Head of caudate nucleus (tissue), 42 donors: Measurements from ENCODE around the gene UNC13B.
"Not testable (repeated sequence)": the region's sequence is repeated elsewhere in the genome, so short reads cannot be mapped to it uniquely, and the experiment has no call there.

Source experiments
- DNase-seq, 42 donors: peaks; one replicate each; pipeline versions ENCODE4 v3.0.0 to v3.0.0-alpha.2; 2020 to 2021; ENCODE audit warnings: mixed read lengths in 7 of 42
- intact Hi-C: fragments of 100-400 bp; cut with DNase I; formaldehyde crosslinking; loops from one replicate; pipeline ENCODE4 v1.15.0; 2022

Gene UNC13B

GRCh38 chr9:35161713-35162604 lies at the start of gene UNC13B:
Gene UNC13B, plus strand, starts transcription at chr9:35162009. Its CDS starts 275 bp downstream, at chr9:35162284.
- intact Hi-C loops: loop anchor here (5.0 kb wide), 1 partner anchor 50 kb away; no protein-coding TSS in a partner anchor
- DNase-seq: peak; percentile 86 to 98 (median 96)

- intact Hi-C loops: loop anchor here (5.0 kb wide), 1 partner anchor 50 kb away; the partner anchor contains the start of gene UNC13B
- peak in 8 of 42 donors; percentile 8 to 68 (median 50) for DNase-seq
Observed at GRCh38 chr9:35112257-35113020, 49.4 kb upstream of the UNC13B start.

- intact Hi-C loops: loop anchor here (5.0 kb wide), 1 partner anchor 48 kb away; the partner anchor contains the start of gene UNC13B
- peak in 41 of 42 donors; percentile 42 to 93 (median 75) for DNase-seq
Observed at GRCh38 chr9:35114113-35114839, 47.5 kb upstream of the UNC13B start.

- peak in 31 of 42 donors; percentile 6 to 65 (median 39) for DNase-seq
- intact Hi-C loops: loop anchor here (5.0 kb wide), 3 partner anchors 47 to 362 kb away; partner anchors contain the start of gene UNC13B
Observed at GRCh38 chr9:35114840-35115628, 46.8 kb upstream of the UNC13B start.

DNA sequence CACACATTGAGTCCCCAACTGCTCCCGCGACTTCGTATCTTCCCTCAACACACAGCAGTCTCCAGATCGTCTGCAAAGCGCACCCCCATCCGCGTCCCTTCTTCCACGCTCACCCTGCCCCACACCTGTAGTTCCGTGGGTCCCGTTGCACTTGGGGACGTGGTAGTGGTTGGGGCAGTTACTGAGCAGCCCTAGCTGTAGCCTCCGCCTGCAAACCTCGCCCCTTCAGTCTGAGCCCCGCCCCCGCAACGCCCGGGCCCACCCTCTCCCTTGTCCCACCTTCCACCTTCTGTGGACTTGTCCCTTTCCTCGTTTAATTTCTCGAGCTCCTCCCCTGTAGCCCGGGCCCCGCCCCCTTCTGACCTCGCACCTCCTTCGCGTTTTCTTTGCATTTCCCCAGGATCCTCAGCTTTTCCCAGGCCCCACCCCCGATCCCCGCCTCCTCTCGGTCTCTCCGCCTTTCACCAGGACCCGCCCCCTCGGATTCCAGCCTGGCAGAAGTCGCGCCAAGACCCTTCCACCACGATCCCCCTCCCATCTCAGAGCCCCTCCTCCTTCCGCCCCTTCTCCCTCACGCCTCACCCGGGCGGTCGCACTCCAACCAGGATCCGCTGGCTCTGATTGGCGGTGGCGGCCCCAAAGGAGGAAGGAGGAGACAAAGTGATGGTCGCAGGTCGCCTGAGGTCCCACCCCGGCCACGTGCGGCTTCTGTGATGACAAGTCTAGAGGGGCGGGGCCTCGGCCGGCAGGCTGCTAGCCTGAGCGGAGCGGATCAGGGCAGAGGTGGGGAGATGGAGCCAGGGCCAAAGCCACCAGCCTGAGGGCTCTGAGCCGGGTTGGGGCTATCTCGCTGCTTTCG lies 45.9 kb upstream of the UNC13B start, which contains the start of gene ATOSB:
Gene ATOSB, minus strand, starts transcription at position 183 of the 859 bp plus-strand sequence. CDS start 7,588 bp downstream, outside the sequence.
- peak; percentile 79 to 96 (median 90) for DNase-seq
- intact Hi-C loops: loop anchor here (5.0 kb wide), 2 partner anchors 141 to 361 kb away; no protein-coding TSS in a partner anchor

DNA sequence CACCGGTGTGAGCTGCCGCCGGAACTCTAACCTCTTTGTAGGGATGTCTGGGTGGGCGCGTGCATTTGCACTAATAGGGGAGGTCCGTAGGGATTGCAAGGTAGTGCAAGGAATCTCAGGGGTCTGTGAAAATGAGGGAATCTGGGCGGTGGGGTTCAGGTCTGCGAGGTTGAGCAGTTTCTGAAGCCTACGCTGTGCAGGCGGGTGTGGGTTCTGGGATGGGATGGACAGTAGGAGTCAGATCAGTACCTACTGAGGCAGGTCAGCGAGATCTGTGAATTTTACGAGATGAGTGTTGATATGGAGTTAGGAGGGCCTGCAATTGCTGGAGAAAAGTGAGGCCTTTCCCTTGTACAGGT lies 45.3 kb upstream of the UNC13B start:
- intact Hi-C loops: loop anchor here (5.0 kb wide), 2 partner anchors 141 to 361 kb away; no protein-coding TSS in a partner anchor

DNA sequence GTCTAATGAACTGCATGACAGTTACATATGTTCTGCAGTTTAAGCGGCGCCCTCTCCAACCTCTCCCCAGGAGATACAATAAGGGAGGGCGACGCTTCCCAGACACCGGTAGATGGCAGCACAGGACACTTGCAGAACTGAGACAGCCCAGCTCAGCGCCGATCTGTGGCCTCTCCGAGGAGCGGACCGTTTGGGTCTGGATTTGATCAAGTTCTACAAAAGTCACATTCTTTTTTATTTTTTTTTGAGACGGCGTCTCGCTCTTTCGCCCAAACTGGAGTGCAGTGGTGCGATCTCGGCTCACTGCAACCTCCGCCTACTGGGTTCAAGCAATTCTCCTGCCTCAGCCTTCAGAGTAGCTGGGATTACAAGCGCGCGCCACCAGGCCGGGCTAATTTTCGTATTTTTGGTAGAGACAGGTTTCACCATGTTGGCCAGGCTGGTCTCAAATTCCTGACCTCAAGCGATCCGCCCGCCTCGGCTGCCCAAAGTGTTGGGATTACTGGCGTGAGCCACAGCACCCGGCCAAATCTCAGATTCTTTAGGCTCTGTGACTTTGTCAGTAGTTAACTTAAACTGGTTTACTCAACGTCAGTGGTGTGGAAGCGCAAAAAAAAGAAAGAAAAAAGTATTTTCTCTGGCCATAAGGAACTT lies 44.8 kb upstream of the UNC13B start:
- peak; percentile 84 to 98 (median 94) for DNase-seq
- intact Hi-C loops: loop anchor here (5.0 kb wide), 2 partner anchors 140 to 360 kb away; no protein-coding TSS in a partner anchor

More for the DNA sequence above, 45.3 kb upstream of the UNC13B start:
- peak in 1 of 42 donors; percentile 15 for DNase-seq

- DNase-seq: no peak
- intact Hi-C loops: no loop called here
Observed at GRCh38 chr9:35134920-35135319, 26.9 kb upstream of the UNC13B start.

DNA sequence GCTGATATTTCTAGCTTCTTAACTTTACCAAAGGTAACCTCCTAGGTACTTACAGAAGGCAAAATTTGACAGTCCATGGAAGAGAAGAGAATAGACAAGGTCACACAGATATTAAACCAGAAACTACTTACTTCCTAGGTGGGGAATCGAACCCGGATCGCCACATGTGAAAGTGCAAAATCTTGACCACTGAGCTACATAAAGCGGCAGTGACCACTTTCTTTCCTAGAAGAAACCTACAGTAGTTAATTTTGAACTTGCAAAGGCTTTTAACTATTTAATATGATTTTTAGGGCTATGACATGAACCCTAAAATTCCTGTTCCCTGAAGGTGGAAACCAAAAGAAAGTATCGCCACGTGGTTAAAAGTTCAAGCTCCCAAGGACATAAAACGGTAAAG lies 25.8 kb upstream of the UNC13B start:
- peak in 1 of 42 donors; percentile 4 for DNase-seq
- intact Hi-C loops: no loop called here

- peak in 1 of 42 donors; percentile 8 for DNase-seq
- intact Hi-C loops: no loop called here
Observed at GRCh38 chr9:35136866-35137265, 24.9 kb upstream of the UNC13B start.

- DNase-seq: no peak
- intact Hi-C loops: no loop called here
Observed at GRCh38 chr9:35140093-35140492, 21.7 kb upstream of the UNC13B start.

- DNase-seq: no peak
- intact Hi-C loops: no loop called here
Observed at GRCh38 chr9:35142037-35142436, 19.8 kb upstream of the UNC13B start.

GRCh38 chr9:35147941-35148563 lies 13.8 kb upstream of the UNC13B start:
- intact Hi-C loops: not testable (repeated sequence)

DNA sequence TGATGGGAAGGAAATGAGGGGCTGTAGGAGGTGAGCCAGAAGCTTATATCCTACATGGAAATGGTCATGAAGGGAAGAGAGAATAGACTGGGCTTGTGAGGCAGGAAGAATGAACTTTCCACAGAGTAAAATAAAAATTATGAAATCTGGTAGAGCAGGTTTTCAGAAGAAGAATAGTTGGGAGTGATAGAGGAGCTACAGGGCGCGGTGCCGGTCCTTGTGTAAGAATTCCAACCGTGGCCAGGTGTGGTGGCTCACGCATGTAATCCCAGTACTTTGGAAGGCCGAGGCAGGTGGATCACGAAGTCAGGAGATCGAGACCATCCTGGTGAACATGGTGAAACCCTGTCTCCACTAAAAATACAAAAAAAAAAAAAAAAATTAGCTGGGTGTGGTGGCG lies 8.9 kb upstream of the UNC13B start:
- intact Hi-C loops: no loop called here

More at GRCh38 chr9:35147941-35148563, 13.8 kb upstream of the UNC13B start:
- not testable (repeated sequence) for DNase-seq

GRCh38 chr9:35156781-35157180 lies 5.0 kb upstream of the UNC13B start:
- DNase-seq: no peak
- intact Hi-C loops: no loop called here

More for the DNA sequence above, 8.9 kb upstream of the UNC13B start:
- no peak for DNase-seq

DNA sequence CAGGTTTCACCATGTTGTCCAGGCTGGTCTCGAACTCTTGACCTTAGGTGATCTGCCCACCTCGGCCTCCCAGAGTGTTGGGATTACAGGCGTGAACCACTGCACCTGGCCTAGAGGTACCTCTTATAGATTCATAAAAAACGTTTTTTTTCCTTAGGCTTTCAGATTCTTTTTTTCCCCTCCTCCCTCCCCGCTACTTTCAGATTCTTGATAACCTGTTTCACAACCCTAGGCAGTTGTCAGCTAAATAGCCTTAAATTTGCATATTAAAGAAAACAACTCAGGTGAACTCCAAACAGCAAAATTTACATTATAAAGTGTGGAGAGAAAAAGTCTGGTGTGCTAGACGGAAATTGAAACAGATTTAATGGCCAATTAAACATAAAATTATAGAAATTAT lies 4.0 kb upstream of the UNC13B start:
- not testable (repeated sequence) for DNase-seq

More for the DNA sequence above, 4.0 kb upstream of the UNC13B start:
- intact Hi-C loops: not testable (repeated sequence)
